GM19025 (cell line): ENCODE measurements around the gene S100A16.
"Not testable (repeated sequence)": the region's sequence is repeated elsewhere in the genome, so short reads cannot be mapped to it uniquely, and the experiment has no call there.

Experiments
- ATAC-seq: cut with Tn5 transposase; IDR thresholded peaks from one replicate; pipeline ENCODE4 v1.9.1; 2021; ENCODE audit warnings: mild to moderate bottlenecking, low read depth, moderate library complexity; ENCODE audit not compliant: unreplicated experiment

S100A16 gene

DNA sequence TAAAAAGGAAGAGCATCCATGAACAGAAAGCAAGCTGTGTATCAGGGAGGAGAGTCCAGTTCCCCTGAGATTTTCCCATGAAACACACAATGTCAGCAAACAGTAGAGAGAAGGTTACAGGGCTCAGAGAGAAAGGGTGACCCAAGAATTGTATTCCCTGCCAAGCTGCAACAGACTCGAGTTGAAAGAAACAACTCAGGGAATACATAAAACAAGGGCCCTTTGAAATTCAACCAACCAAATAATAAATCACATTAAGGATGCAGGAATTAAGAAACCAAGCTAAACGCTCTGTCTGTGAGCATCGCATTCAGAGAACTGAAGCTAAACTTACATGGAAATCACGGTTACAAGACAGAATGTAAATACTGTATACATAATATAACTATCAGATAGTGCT lies 20.2 kb downstream of the S100A16 start:
- no peak for ATAC-seq

DNA sequence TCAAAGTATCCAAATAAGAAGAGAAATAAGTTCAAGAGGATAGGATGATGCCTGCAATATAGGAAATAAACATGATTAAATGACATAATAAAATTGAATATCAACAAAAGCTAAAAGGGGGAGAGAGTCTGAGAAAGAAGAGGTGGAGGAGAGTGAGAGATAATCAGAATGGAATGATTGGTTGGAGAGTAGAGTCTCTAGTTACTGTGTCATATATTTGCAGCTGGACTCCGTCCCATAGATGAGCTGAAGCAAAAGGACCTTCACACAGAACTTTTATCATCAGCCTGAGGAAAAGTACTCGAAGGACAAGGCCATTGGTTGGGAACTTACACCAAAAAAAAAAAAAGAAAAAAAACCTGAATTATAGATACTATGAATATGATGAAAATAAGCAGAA lies 24.5 kb downstream of the S100A16 start:
- ATAC-seq: no peak

DNA sequence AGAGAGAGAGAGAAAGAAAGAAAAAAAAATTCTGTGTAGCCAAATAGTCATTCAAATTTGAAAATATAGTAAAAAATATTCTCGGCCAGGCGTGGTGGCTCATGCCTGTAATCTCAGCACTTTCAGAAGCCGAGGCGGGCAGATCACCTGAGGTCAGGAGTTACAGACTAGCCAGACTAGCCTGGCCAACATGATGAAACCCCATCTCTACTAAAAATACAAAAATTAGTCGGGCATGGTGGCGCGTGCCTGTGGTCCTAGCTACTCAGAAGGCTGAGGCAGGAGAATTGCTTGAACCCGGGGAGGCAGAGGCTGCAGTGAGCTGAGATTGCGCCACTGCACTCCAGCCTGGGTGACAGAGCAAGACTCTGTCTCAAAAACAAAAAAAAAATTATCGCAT lies 24.9 kb downstream of the S100A16 start:
- ATAC-seq: not testable (repeated sequence)

DNA sequence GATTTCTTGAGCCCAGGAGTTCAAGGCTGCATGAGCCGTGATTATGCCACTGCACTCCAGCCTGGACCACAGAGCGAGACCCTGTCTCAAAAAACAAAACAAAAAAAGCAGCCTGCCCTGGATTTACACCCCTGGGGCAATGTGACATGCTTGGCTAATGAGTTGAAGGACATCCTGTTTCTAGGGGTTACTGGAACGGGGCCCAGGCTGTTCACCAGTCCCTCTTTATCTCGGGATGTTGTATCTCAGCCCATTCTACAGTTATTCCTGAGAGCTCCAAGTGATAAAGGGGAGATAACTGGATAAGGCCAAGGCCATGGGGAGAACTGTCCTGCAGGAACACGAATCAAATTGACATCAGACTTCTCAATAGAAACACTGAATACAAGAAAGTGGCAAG lies 25.6 kb downstream of the S100A16 start:
- ATAC-seq: no peak

DNA sequence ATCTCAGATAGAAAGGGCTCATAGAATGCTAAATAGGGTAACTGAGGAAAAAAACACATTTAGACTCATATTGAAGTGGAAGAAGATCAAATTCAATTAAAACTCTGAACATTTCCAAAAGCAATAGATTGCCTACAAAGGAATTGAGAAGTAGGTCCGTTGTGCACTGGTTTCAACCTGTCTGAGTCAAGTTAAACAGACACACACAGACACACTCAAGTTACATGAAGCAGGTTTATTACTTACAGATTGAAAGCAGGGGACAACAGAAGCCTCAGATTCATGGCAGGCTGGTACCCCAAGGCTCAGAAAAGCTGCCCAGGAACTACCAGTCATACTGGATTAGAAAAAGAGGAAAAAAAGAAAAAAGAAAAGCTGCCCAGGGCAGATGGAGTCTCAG lies 26.6 kb downstream of the S100A16 start:
- no peak for ATAC-seq

DNA sequence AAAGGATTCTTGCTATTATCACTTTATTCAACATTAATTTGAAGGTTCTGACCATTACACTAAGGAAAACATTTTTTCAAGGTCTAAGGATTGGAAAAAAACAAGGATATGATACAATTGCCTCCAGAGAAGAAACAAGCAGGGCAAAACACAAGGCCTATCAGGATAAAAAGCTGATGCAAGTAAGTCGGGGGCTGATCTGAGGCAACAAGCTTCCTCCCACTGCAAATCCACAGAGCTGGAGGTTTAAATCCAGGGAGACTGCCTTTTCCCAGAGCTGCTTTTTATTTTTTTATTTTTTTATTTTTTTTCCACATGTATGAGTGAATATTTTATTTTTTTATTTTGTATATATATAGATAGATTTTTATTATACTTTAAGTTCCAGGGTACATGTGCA lies 27.9 kb downstream of the S100A16 start:
- ATAC-seq: no peak

DNA sequence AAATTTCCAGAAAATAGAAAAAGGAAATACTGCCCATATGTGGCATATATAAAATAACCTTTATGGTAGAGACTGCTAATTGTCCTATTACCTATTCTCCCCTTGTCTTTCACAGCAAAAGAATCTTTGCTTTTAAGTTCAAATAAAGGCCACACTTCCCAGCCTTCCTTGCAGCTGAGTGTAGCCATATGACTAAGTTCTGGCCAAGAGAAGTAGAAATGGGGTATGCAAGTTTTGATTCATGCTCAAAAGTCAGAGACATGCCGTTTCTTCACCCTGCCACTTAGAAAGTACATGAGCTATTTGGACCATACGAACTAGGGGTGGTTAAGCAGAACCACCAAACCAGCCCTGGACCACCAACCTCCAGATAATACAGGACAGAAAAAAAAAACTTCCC lies 29.0 kb downstream of the S100A16 start:
- ATAC-seq: no peak

DNA sequence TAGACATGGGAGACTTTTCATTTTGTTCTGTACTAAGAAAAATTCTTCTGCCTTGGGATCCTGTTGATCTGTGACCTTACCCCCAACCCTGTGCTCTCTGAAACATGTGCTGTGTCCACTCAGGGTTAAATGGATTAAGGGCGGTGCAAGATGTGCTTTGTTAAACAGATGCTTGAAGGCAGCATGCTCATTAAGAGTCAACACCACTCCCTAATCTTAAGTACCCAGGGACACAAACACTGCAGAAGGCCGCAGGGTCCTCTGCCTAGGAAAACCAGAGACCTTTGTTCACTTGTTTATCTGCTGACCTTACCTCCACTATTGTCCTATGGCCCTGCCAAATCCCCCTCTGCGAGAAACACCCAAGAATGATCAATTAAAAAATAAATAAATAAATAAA lies 29.4 kb downstream of the S100A16 start:
- ATAC-seq: not testable (repeated sequence)

DNA sequence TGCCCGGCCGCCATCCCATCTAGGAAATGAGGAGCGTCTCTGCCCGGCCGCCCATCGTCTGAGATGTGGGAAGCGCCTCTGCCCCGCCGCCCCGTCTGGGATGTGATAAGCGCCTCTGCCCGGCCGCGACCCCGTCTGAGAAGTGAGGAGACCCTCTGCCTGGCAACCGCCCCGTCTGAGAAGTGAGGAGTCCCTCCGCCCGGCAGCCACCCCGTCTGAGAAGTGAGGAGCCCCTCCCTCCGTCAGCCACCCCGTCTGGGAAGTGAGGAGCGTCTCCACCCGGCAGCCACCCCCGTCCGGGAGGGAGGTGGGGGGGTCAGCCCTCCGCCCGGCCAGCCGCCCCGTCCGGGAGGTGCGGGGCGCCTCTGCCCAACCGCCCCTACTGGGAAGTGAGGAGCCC lies 30.1 kb downstream of the S100A16 start:
- ATAC-seq: not testable (repeated sequence)

DNA sequence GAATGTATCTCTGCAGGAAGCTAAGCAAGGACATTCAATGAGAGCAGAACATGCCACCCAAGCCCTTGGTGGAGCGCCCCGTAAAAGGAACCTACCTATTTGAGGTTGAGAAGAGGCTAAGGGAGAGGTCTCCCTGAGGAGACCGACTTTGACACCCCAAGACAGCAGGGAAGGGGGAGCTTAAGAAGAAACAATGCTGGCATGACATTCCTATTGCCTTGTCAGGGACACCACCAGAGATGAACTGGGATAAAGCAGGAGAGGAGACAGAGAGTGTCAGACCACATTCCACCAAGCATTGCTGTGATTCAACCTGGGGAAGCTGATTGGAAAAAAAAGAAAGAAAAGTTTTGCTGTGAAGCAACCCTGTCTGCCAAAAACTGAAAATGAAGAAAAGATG lies 34.0 kb downstream of the S100A16 start:
- no peak for ATAC-seq

DNA sequence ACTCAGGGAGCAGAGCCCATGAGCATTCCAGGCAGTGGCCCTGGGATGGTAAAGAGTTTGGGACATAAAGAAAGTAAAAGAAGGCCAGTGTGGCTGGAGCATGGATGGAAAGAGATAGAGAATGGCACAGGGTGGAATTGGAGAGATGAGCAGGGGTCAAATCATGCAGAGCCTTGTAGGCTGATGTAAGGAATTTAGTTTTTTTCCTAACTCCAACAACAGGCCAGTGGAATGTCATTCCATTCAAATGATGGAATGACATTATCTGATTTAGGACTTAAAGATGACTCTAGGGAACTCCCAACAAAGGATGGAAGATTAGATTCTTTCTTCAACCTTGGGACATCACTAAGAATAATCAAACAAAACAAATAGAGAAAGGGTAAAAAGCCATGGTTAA lies 34.4 kb downstream of the S100A16 start:
- ATAC-seq: no peak

DNA sequence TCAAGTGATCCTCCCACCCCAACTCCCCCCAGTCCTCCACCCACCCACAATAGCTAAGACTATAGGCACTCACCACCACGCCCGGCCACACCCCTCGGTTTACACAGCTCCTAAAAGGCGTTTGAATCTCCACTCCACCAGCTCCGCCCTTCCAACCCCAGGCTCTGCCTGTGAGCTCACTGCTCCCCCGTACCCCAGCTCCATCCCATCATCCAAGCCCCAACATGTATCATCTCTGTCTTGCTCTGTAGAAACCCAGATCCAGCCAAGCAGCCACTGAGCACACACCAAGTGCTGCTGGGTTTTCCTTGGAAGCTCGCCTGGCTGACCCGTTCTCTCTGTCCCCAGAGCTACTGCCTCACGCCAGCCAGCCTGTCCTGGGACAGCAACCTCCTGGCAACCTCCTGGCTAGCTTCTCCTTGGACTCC lies 35.3 kb downstream of the S100A16 start:
- no peak for ATAC-seq

DNA sequence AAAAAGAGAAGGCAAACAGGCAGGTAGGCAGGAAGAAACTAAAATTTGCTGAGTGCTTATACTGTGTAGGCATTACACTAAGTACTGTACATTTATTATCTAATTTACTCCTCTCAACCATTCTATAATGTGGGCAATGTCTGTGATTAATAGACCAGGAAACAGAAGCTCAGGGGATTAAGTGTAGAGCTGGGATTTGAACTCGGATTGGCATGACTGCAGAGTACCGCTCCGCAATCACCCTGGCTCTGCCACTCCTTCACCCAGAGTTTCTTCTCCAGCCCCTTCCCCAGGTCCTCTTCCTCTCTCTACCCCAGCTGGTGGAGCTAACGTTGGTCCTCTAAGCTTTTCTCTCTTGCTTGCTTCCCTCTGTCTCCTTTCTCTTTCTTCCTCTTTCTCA lies 35.8 kb downstream of the S100A16 start:
- no peak for ATAC-seq

DNA sequence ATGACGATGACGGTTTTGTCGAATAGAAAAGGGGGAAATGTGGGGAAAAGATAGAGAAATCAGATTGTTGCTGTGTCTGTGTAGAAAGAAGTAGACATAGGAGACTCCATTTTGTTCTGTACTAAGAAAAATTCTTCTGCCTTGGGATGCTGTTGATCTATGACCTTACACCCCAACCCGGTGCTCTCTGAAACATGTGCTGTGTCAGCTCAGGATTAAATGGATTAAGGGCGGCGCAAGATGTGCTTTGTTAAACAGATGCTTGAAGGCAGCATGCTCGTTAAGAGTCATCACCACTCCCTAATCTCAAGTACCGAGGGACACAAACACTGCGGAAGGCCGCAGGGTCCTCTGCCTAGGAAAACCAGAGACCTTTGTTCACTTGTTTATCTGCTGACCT lies 37.4 kb downstream of the S100A16 start:
- ATAC-seq: not testable (repeated sequence)

DNA sequence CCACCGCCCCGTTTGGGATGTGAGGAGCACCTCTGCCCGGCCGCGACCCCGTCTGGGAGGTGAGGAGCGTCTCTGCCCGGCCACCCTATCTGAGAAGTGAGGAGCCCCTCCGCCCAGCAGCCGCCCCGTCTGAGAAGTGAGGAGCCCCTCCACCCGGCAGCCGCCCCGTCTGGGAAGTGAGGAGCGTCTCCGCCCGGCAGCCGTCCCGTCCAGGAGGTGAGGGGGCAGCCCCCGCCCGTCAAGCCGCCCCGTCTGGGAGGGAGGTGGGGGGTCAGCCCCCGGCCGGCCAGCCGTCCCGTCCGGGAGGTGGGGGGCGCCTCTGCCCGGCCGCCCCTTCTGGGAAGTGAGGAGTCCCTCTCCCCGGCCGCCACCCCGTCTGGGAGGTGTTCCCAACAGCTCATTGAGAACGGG lies 37.9 kb downstream of the S100A16 start:
- not testable (repeated sequence) for ATAC-seq

DNA sequence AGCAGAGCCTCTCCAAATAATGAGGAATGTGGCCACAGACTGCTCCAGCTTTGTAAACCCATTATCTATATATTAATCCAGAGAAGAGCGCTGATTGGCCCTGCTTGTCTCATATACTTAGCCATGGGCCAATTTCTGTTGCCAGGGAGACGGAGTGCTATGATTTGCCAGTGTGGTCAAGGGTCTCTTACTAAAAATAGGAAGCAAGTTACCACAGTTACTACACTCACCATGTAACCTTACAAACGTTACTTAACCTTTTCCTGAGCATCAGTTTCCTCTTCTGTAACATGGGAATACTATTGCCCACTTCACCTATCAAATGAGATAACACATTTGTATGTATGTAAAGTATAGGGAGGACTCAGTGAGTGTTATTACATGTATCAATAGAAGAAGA lies 39.6 kb downstream of the S100A16 start:
- no peak for ATAC-seq

DNA sequence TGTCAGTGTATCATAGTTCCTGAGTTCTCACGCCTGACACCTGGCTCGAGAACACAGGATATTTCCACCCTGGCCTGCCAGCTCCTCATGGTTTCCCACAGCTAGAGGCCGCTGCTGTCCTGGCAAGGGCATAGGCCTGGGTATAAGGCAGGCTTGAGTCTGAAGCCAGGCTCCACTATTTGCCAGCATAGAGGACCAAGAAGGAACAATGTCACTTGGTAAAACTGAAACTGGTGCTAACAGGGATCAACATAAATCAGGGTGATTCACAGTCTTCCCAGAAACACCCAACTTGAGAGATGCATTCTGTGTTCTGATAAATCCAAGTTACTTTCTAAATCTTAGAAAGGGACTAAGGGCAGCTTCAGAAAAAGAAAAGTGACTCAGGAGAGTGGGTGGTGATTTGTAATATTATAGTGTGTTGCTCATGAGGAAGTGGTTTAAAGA lies 40.3 kb downstream of the S100A16 start:
- peak; percentile 58 for ATAC-seq

DNA sequence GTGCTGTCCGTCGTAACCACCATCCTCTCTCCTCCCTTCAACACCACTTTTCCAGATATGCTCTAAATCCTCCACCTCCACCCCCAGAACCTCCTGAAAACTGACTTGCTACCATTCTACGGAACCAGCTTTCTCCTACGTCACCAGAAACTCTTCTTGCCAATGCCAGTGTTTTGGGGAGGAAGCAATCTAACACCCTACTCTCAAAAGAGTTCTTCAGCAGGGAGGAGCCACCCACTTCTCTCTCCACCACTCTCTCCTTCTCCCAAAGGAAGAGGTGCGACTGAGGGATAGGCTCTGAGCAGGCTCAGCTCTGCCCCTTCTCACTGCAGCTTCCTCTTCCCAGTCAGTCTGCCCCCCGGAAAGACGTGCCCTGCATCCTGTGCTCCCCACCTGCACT lies 41.2 kb downstream of the S100A16 start:
- ATAC-seq: no peak

DNA sequence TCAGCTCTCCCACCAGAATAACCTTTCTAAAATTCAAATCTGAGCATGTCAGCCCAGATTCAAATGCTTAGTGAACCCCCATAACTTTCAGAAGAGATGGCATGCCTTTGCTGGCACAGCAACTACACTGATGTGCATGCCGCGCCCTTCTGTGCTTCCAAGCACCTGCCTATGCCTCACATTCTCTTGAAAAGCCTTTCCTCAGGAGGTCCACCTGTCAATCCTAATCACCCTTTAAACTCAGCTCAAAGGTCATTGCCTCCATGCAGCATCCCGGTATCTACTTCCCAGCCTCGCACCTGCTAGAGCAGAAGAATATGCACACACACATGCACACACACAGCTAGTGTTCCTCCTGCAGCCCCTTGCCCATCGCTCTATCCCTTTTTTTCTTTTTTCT lies 42.1 kb downstream of the S100A16 start:
- ATAC-seq: no peak

DNA sequence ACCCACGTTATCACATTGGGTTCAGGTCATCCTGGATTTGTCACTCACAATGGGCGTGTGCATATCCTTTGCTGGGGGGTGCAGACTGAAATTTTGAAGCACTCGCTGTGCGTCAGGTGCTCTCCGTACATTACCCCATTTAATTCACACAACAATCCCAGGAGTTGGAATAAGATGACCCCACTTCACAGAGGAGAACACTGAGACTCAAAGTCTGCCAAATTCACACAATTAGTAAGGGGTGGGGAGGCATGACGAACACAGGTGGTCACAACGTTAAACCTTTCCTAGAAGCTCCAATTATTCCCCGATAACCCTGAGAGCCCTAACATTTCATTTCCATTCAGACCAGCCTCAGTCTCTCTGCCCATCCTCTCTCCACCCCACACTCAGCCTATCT lies 43.5 kb downstream of the S100A16 start:
- ATAC-seq: no peak

DNA sequence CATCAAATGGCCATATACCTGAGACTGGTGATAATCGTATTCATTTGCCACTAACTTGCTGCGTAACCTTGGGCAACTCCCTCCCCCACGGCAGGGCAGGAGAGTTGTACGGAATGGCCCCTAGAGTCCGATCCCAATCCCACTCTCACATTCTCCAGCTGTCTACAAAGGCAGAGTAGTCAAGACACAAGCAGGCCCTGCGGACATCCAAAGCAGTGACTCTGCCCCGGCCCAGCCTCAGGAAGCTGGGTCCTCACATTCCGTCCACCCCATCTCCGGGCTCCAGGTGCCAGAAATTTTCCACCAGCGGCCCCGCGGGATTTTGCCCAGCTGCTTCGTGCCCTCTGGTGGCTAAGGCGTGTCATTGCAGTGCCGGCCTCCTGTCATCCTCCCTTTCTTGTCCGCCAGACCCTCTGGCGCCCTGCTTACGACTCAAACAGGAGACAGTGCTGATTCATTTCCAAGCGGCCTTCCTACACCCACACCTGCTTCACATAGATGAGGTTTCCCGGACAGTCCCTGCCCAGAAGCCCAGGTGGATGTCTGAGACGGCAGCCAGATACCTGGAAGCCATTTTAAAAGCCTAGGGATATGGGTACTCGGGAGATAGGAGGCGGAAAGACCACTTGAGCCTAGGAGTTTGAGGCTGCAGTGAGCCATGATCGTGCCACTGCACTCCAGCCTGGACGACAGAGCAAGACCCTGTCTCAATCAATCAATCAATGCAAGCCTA lies 44.4 kb downstream of the S100A16 start:
- no peak for ATAC-seq

DNA sequence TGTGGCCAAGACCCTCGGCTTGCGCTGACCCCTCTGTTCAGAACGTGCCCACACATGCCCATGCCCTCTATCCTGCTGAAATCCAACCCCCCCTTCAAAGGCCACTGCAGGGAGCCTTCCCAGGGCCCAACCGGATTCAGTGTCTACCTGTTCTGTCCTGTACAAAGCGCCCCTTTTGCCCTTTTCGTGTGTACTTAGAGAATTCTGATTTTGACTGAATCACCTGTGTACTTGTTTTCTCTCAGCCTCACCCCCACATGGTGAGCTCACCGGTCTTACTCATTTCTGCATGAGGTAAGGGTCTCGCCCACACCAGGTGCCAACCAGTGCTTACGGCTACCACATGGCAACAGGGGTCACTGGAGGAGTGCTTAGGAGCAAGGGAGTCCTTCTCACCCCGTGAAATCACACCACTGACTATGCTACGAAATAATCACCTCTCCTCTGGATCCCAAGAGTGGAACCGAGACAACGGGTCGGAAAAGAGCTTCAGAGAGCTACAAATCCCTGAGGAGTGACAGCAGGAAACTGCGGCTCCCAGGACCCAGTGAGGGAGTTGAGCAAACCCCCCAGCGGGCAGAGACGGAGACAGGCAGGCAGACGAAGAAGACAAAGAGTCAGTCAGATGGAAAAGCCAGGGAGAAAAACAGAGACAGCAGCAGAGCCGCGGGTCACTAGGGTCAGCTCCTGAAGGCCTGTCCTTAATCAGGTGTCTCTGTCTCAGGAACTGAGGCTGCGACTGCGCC lies 45.1 kb downstream of the S100A16 start:
- ATAC-seq: no peak
